HepG2 (cell line): ENCODE results near the gene TSPAN8. TPM values are rescaled to one million over a fixed set of nuclear protein-coding genes. Genes with fewer than 3 reads are reported as not detected.

Experiments
- ATAC-seq: fragments of 200-7000 bp; cut with Tn5 transposase; 3 replicates; pipeline ENCODE4 v1.9.1; 2020; ENCODE audit warnings: mild to moderate bottlenecking, moderate library complexity
- BruUV-seq: library from RNA; stranded (reverse); fragments of 400-500 nt; replicated peaks from 2 replicates; lab custom pipeline; 2021; lab: Mats Ljungman, UMichigan
- CTCF ChIA-PET: fragments of 300-600 bp; formaldehyde crosslinking; extraction: SDS; loops from one replicate; lab custom pipeline; 2021; ENCODE audit warnings: low total read pairs, inconsistent platforms, low intra/inter-chr PET ratio; lab: Yijun Ruan, JAX
- POLR2A ChIA-PET: fragments of 350-600 bp; sonication (Branson Sonifier 250); formaldehyde crosslinking; loops from one replicate; lab custom pipeline; 2020; ENCODE audit warnings: antibody characterized with exemption, inconsistent platforms; lab: Yijun Ruan, JAX
- DNase-seq: peaks from one replicate; pipeline ENCODE4 v3.0.0-alpha.2; 2015; ENCODE audit warnings: low spot score
- FAIRE-seq: peaks from 3 replicates; lab custom pipeline; 2011; peaks lifted over from hg19 to GRCh38; lab: Jason Lieb, UNC
- H2AFZ ChIP-seq: one replicate; pipeline ENCODE4 v1.6.1; 2011; ENCODE audit warnings: low read length, inconsistent platforms
- H3K27ac ChIP-seq: fragments of 300-600 bp; 3 replicates; pipeline ENCODE4 v1.8.0; 2011; ENCODE audit warnings: mixed run types, mild to moderate bottlenecking, mixed read lengths, low read length, inconsistent platforms; ENCODE audit not compliant: insufficient read depth; ENCODE audit errors: extremely low read length
- H3K27me3 ChIP-seq, 2 experiments: fragments of 200-600 bp in 1 of 2; 2 replicates in 1 of 2; 3 replicates in 1 of 2; pipeline versions ENCODE4 v1.6.0 to v1.8.0; 2011; ENCODE audit warnings: low read length in 2 of 2, mild to moderate bottlenecking in 2 of 2, moderate library complexity in 2 of 2, inconsistent platforms in 1 of 2; ENCODE audit not compliant: insufficient read depth in 2 of 2, control insufficient read depth in 1 of 2
- H3K36me3 ChIP-seq, 2 experiments: fragments of 200-600 bp in 1 of 2; replicated peaks in 1 of 2; 2 replicates in 1 of 2; 3 replicates in 1 of 2; pipeline versions ENCODE4 v1.5.1 to v1.8.0; 2011; ENCODE audit warnings: low read length in 2 of 2, inconsistent platforms in 1 of 2; ENCODE audit not compliant: insufficient read depth in 2 of 2, control insufficient read depth in 1 of 2
- H3K4me1 ChIP-seq: 2 replicates; pipeline ENCODE4 v1.5.1; 2012; ENCODE audit warnings: low read length, inconsistent platforms; ENCODE audit not compliant: insufficient read depth
- H3K4me2 ChIP-seq: 2 replicates; pipeline ENCODE4 v1.6.0; 2011; ENCODE audit warnings: low read depth, low read length, inconsistent platforms
- H3K4me3 ChIP-seq, 3 experiments: fragments of 200-600 bp in 1 of 3; sonication (generic), shearing (Covaris generic) in 1 of 3; replicated peaks in 1 of 3; 2 replicates each; pipeline ENCODE4 v1.5.1; 2011 to 2016; ENCODE audit warnings: low read length in 3 of 3, inconsistent platforms in 2 of 3, low read depth in 2 of 3, mild to moderate bottlenecking in 2 of 3, control low read depth in 1 of 3, mixed read lengths in 1 of 3; ENCODE audit not compliant: insufficient read depth in 1 of 3
- H3K79me2 ChIP-seq: one replicate; pipeline ENCODE4 v1.6.1; 2011; ENCODE audit warnings: low read length, inconsistent platforms; ENCODE audit not compliant: insufficient read depth
- H3K9ac ChIP-seq: 2 replicates; pipeline ENCODE4 v1.6.0; 2011; ENCODE audit warnings: mild to moderate bottlenecking, low read depth, low read length, inconsistent platforms; ENCODE audit not compliant: insufficient read depth
- H3K9me3 ChIP-seq: 2 replicates; pipeline ENCODE4 v1.5.1; 2012; ENCODE audit warnings: mild to moderate bottlenecking, low read length
- H4K20me1 ChIP-seq: 2 replicates; pipeline ENCODE4 v1.6.0; 2011; ENCODE audit warnings: inconsistent platforms, mild to moderate bottlenecking, low read length, moderate library complexity; ENCODE audit not compliant: insufficient read depth
- ASH2L ChIP-seq: fragments of 300-600, 200-600 bp; sonication (generic); IDR thresholded peaks from 2 replicates; pipeline ENCODE4 v1.7.0; 2017; ENCODE audit warnings: low read depth, mild to moderate bottlenecking, moderate library complexity, mixed read lengths, low read length; ENCODE audit not compliant: insufficient read length
- HNRNPLL ChIP-seq: fragments of 200-400 bp; formaldehyde crosslinking; IDR thresholded peaks from 2 replicates; pipeline ENCODE4 v1.6.1; 2017; ENCODE audit warnings: mild to moderate bottlenecking, low read depth, low read length; ENCODE audit not compliant: poor library complexity, severe bottlenecking
- KAT8 ChIP-seq: IDR thresholded peaks from 2 replicates; pipeline ENCODE4 v1.6.1; 2016; ENCODE audit warnings: missing genetic modification reagents, missing compliant biosample characterization
- KMT2B ChIP-seq: IDR thresholded peaks from 2 replicates; pipeline ENCODE4 v1.6.1; 2016; ENCODE audit warnings: missing genetic modification reagents, missing compliant biosample characterization
- MEF2D ChIP-seq: sonication (generic); formaldehyde crosslinking; IDR thresholded peaks from 2 replicates; pipeline ENCODE4 v1.5.1; 2020; ENCODE audit warnings: mild to moderate bottlenecking, missing genetic modification reagents
- NFKBIZ ChIP-seq: IDR thresholded peaks from 2 replicates; pipeline ENCODE4 v1.6.1; 2018; ENCODE audit warnings: missing genetic modification reagents, missing compliant biosample characterization
- TBX3 ChIP-seq: fragments of 450-650 bp; IDR thresholded peaks from 2 replicates; pipeline ENCODE4 v1.6.1; 2017; ENCODE audit warnings: antibody characterized with exemption, mild to moderate bottlenecking, inconsistent platforms, borderline replicate concordance
- ZNF343 ChIP-seq: sonication (generic); formaldehyde crosslinking; IDR thresholded peaks from 2 replicates; pipeline ENCODE4 v1.4.0; 2020; ENCODE audit warnings: mild to moderate bottlenecking, missing genetic modification reagents
- ZNF562 ChIP-seq: sonication (generic); formaldehyde crosslinking; IDR thresholded peaks from 2 replicates; pipeline ENCODE4 v1.8.0; 2022; ENCODE audit warnings: missing genetic modification reagents, borderline replicate concordance
- ZNF761 ChIP-seq: sonication (generic); formaldehyde crosslinking; conservative IDR thresholded peaks from 2 replicates; pipeline ENCODE4 v1.4.0; 2020; ENCODE audit warnings: mild to moderate bottlenecking, missing genetic modification reagents
- ZSCAN21 ChIP-seq: sonication (generic); formaldehyde crosslinking; IDR thresholded peaks from 2 replicates; pipeline ENCODE4 v1.8.0; 2022; ENCODE audit warnings: mild to moderate bottlenecking, missing genetic modification reagents, moderate library complexity, borderline replicate concordance
- WGBS: methylation state at CpG from one replicate; pipeline ENCODE4 v1.1.6; 2017; ENCODE audit warnings: low lambda C conversion rate; 5-methylcytosine and 5-hydroxymethylcytosine counted together
- in situ Hi-C: cut with HindIII; loops from 2 replicates; pipeline ENCODE4 v1.10.0; 2017; ENCODE audit warnings: low pct_unique_long_range_greater_than_20kb; ENCODE audit not compliant: extremely low pct_ligation_motif_present
- intact Hi-C: fragments of 100-400 bp; cut with micrococcal nuclease; formaldehyde crosslinking; loops from one replicate; pipeline ENCODE4 v1.10.0; 2022; ENCODE audit not compliant: unreplicated experiment
- polyA plus RNA-seq, 8 experiments: library from polyadenylated mRNA; depleted of rRNA in 3 of 8; stranded (reverse) in 7 of 8; unstranded in 1 of 8; fragments of >200 nt; fragmentation: Illumina TruSeq in 4 of 8; extraction: Trizol in 4 of 8; gene quantifications; 2 replicates each; pipeline versions ENCODE4 v1.2.1 to v1.2.3, GENCODE V29; 2011 to 2016; ENCODE audit warnings: low read depth in 4 of 8, missing spikeins in 1 of 8, mixed read lengths in 1 of 8; ENCODE audit not compliant: insufficient read depth in 1 of 8
- total RNA-seq, 5 experiments: library from RNA; depleted of rRNA; stranded (reverse); fragments of >200 nt; fragmentation: Illumina TruSeq; extraction: Trizol; gene quantifications; 2 replicates each; pipeline ENCODE4 v1.2.3, GENCODE V29; 2016; ENCODE audit warnings: low read depth in 1 of 5
- TF ChIP-seq, protein P1 (sequence below): conservative IDR thresholded peaks from 2 replicates; pipeline ENCODE4 v1.6.1; 2018; ENCODE audit warnings: missing genetic modification reagents
- TF ChIP-seq, protein P2 (sequence below): sonication (generic); formaldehyde crosslinking; IDR thresholded peaks from 2 replicates; pipeline ENCODE4 v1.4.0; 2020; ENCODE audit warnings: mild to moderate bottlenecking, missing genetic modification reagents
- TF ChIP-seq, protein P3 (sequence below): sonication (generic); formaldehyde crosslinking; IDR thresholded peaks from 2 replicates; pipeline ENCODE4 v1.9.0; 2021; ENCODE audit warnings: missing genetic modification reagents, mild to moderate bottlenecking, borderline replicate concordance
- TF ChIP-seq, protein P4 (sequence below): sonication (generic); formaldehyde crosslinking; IDR thresholded peaks from 2 replicates; pipeline ENCODE4 v1.8.1; 2023; ENCODE audit warnings: missing genetic modification reagents, inconsistent platforms, borderline replicate concordance
- TF ChIP-seq, protein P5 (sequence below): sonication (generic); formaldehyde crosslinking; IDR thresholded peaks from 2 replicates; pipeline ENCODE4 v1.4.0; 2020; ENCODE audit warnings: mild to moderate bottlenecking, missing genetic modification reagents, borderline replicate concordance

Gene TSPAN8
- total and polyA plus RNA-seq, 2 of the 13 experiments (the other 11 are each of a cell fraction or from before 2014, with no cell fraction given): 3.4 to 3.9 TPM

DNA sequence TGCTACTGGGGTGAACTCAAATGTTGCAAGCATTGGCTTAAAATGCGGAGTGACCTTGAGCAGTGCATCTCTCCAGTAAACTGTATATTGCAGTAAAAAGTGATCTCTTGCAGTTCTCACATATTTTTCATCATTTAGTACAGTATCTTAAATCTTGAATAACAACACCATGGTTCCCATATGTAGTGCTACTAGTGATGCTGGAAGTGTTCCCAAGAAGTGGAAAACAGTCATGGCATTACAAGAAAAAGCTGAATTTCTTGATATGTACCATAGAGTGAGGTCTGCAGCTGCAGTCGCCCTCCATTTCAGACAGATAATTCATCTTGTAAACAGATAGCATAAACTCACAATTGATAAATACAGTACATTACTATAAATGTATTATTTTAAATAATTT, 42.9 kb upstream of the TSPAN8 start:
- Histone ChIP-seq H3K4me3 (no peak overlapping the region), H3K4me1 (peaks cover 8% of the 10 kb centered on the region), H3K27me3 (no peaks in the 10 kb centered on the region), H3K79me2 (no peaks in the 10 kb centered on the region), H2AFZ (no peak overlapping the region), H3K9ac (no peak overlapping the region), H3K27ac (no peak overlapping the region), H3K9me3 (no peaks in the 10 kb centered on the region)
- intact Hi-C loops: no loop called here
- DNase-seq: no peak
- 69% methylated on average over 2 of the region's 2 CpGs for WGBS
- ChIA-PET POLR2A (no interaction called here), CTCF (no interaction called here)
- no TSS peak for BruUV-seq
- FAIRE-seq: no peak
- TF ChIP-seq, protein P1, sequence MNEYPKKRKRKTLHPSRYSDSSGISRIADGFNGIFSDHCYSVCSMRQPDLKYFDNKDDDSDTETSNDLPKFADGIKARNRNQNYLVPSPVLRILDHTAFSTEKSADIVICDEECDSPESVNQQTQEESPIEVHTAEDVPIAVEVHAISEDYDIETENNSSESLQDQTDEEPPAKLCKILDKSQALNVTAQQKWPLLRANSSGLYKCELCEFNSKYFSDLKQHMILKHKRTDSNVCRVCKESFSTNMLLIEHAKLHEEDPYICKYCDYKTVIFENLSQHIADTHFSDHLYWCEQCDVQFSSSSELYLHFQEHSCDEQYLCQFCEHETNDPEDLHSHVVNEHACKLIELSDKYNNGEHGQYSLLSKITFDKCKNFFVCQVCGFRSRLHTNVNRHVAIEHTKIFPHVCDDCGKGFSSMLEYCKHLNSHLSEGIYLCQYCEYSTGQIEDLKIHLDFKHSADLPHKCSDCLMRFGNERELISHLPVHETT (CRISPR knock-in tag): no peak
- TF ChIP-seq, protein P2, sequence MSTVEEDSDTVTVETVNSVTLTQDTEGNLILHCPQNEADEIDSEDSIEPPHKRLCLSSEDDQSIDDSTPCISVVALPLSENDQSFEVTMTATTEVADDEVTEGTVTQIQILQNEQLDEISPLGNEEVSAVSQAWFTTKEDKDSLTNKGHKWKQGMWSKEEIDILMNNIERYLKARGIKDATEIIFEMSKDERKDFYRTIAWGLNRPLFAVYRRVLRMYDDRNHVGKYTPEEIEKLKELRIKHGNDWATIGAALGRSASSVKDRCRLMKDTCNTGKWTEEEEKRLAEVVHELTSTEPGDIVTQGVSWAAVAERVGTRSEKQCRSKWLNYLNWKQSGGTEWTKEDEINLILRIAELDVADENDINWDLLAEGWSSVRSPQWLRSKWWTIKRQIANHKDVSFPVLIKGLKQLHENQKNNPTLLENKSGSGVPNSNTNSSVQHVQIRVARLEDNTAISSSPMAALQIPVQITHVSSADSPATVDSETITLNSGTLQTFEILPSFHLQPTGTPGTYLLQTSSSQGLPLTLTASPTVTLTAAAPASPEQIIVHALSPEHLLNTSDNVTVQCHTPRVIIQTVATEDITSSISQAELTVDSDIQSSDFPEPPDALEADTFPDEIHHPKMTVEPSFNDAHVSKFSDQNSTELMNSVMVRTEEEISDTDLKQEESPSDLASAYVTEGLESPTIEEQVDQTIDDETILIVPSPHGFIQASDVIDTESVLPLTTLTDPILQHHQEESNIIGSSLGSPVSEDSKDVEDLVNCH: no peak
- no peak for TF ChIP-seq TBX3
- TF ChIP-seq, protein P3, sequence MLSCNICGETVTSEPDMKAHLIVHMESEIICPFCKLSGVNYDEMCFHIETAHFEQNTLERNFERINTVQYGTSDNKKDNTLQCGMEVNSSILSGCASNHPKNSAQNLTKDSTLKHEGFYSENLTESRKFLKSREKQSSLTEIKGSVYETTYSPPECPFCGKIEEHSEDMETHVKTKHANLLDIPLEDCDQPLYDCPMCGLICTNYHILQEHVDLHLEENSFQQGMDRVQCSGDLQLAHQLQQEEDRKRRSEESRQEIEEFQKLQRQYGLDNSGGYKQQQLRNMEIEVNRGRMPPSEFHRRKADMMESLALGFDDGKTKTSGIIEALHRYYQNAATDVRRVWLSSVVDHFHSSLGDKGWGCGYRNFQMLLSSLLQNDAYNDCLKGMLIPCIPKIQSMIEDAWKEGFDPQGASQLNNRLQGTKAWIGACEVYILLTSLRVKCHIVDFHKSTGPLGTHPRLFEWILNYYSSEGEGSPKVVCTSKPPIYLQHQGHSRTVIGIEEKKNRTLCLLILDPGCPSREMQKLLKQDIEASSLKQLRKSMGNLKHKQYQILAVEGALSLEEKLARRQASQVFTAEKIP (CRISPR knock-in tag): no peak
- TF ChIP-seq ZNF343 (CRISPR knock-in tag): no peak
- TF ChIP-seq, protein P4, sequence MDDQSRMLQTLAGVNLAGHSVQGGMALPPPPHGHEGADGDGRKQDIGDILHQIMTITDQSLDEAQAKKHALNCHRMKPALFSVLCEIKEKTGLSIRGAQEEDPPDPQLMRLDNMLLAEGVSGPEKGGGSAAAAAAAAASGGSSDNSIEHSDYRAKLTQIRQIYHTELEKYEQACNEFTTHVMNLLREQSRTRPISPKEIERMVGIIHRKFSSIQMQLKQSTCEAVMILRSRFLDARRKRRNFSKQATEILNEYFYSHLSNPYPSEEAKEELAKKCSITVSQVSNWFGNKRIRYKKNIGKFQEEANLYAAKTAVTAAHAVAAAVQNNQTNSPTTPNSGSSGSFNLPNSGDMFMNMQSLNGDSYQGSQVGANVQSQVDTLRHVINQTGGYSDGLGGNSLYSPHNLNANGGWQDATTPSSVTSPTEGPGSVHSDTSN (CRISPR knock-in tag): no peak
- TF ChIP-seq ASH2L: no peak
- TF ChIP-seq ZNF562 (CRISPR knock-in tag): no peak
- no peak for TF ChIP-seq MEF2D (CRISPR knock-in tag)
- TF ChIP-seq ZSCAN21: no peak
- TF ChIP-seq, protein P5, sequence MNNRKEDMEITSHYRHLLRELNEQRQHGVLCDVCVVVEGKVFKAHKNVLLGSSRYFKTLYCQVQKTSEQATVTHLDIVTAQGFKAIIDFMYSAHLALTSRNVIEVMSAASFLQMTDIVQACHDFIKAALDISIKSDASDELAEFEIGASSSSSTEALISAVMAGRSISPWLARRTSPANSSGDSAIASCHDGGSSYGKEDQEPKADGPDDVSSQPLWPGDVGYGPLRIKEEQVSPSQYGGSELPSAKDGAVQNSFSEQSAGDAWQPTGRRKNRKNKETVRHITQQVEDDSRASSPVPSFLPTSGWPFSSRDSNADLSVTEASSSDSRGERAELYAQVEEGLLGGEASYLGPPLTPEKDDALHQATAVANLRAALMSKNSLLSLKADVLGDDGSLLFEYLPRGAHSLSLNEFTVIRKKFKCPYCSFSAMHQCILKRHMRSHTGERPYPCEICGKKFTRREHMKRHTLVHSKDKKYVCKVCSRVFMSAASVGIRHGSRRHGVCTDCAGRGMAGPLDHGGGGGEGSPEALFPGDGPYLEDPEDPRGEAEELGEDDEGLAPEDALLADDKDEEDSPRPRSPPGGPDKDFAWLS (CRISPR knock-in tag): no peak
- TF ChIP-seq KAT8 (CRISPR knock-in tag): no peak
- no peak for TF ChIP-seq KMT2B (CRISPR knock-in tag)
- TF ChIP-seq HNRNPLL: no peak
- no peak for TF ChIP-seq NFKBIZ
- TF ChIP-seq ZNF761 (CRISPR knock-in tag): no peak
- TF ChIP-seq, all 625 proteins: peak for 0
- no peaks in the 10 kb centered on the region for H3K36me3 ChIP-seq
- H4K20me1 ChIP-seq: no peaks in the 10 kb centered on the region
- no peak for ATAC-seq
- H3K4me2 ChIP-seq: no peak overlapping the region
- in situ Hi-C loops: no loop called here
